Spleen (tissue), 11 donors: ENCODE measurements around the gene GATAD2A. TPM values are rescaled to one million over a fixed set of nuclear protein-coding genes. Genes with fewer than 3 reads are reported as not detected.

Experiments used
- DNase-seq: peaks from one replicate; pipeline ENCODE4 v3.0.0-alpha.2; 2020
- H3K27ac ChIP-seq, 8 donors: fragments of 200-600 bp; sonication (generic) in 7 of 8; 1 replicate in 4 of 8; 2 replicates in 4 of 8; pipeline versions ENCODE4 v1.5.0 to v1.8.0; 2016 to 2021; ENCODE audit warnings: inconsistent platforms in 4 of 8, mild to moderate bottlenecking in 4 of 8, moderate library complexity in 1 of 8
- H3K27me3 ChIP-seq, 7 donors: fragments of 200-600 bp; sonication (generic) in 6 of 7; replicated peaks in 1 of 7; 1 replicate in 4 of 7; 2 replicates in 3 of 7; pipeline versions ENCODE4 v1.5.0 to v1.8.0; 2016 to 2021; ENCODE audit warnings: inconsistent platforms in 3 of 7, mild to moderate bottlenecking in 1 of 7
- H3K36me3 ChIP-seq, 6 donors: fragments of 200-600 bp; sonication (generic) in 5 of 6; 1 replicate in 4 of 6; 2 replicates in 2 of 6; pipeline versions ENCODE4 v1.5.0 to v1.8.0; 2016 to 2021; ENCODE audit warnings: inconsistent platforms in 2 of 6
- H3K4me1 ChIP-seq, 6 donors: fragments of 200-600 bp; sonication (generic) in 5 of 6; 1 replicate in 3 of 6; 2 replicates in 3 of 6; pipeline versions ENCODE4 v1.5.0 to v1.8.0; 2016 to 2021; ENCODE audit warnings: inconsistent platforms in 3 of 6
- H3K4me3 ChIP-seq, 8 donors: fragments of 200-600 bp; sonication (generic) in 7 of 8; 1 replicate in 4 of 8; 2 replicates in 4 of 8; pipeline versions ENCODE4 v1.5.0 to v1.8.0; 2016 to 2021; ENCODE audit warnings: inconsistent platforms in 4 of 8, mild to moderate bottlenecking in 4 of 8, moderate library complexity in 2 of 8
- H3K9me3 ChIP-seq, 8 donors: fragments of 200-600 bp; sonication (generic) in 7 of 8; 1 replicate in 4 of 8; 2 replicates in 4 of 8; pipeline versions ENCODE4 v1.5.0 to v1.8.0; 2016 to 2021; ENCODE audit warnings: inconsistent platforms in 4 of 8
- CTCF ChIP-seq, 11 experiments: fragments of 200-600 bp in 7 of 11; fragments of 450-650 bp in 4 of 11; sonication (generic) in 4 of 11; IDR thresholded peaks in 8 of 11; conservative IDR thresholded peaks in 3 of 11; 1 replicate in 7 of 11; 2 replicates in 4 of 11; pipeline versions ENCODE4 v1.4.0 to v1.8.0; 2016 to 2021; ENCODE audit warnings: antibody characterized with exemption in 11 of 11, inconsistent platforms in 4 of 11, mild to moderate bottlenecking in 1 of 11
- POLR2A ChIP-seq, 3 donors: fragments of 450-650 bp; IDR thresholded peaks; one replicate each; pipeline ENCODE4 v1.5.1; 2017; ENCODE audit warnings: antibody characterized with exemption in 3 of 3, mild to moderate bottlenecking in 1 of 3
- POLR2AphosphoS5 ChIP-seq, 3 donors: sonication (generic); formaldehyde crosslinking; IDR thresholded peaks; one replicate each; pipeline ENCODE4 v1.5.1; 2017; ENCODE audit warnings: antibody characterized with exemption in 3 of 3
- WGBS, 5 donors: extraction: QIAGEN DNeasy Blood & Tissue Kit in 3 of 5; methylation state at CpG; one replicate each; pipeline versions ENCODE4 v1.1.5 to v1.1.7; 2013 to 2018; 5-methylcytosine and 5-hydroxymethylcytosine counted together
- intact Hi-C: fragments of 100-400 bp; cut with DNase I; formaldehyde crosslinking; loops from one replicate; pipeline ENCODE4 v1.15.0; 2023; ENCODE audit warnings: low total_unique reads
- polyA plus RNA-seq, 3 donors: library from polyadenylated mRNA; stranded (reverse); fragments of 200-250 nt; gene quantifications; one replicate each; pipeline ENCODE4 v1.2.1, GENCODE V29; 2013
- total RNA-seq, 7 donors: library from RNA; depleted of rRNA in 3 of 7; stranded (reverse); fragments of >200 nt in 3 of 7; fragmentation: NEBNext Ultra II Directional in 4 of 7; extraction: Animal tissue kit (Norgen Biotek cat#: 25700) in 4 of 7; gene quantifications; one replicate each; pipeline versions ENCODE4 v1.1.0 to v1.2.1, GENCODE V29; 2016 to 2021
- donor health status: healthy with polysubstance abuse.
- donor health status: DM: no; HTN: no; CAD: no; lungs with moderate emphysema.
- donor health status: DM: no; HTN: no; CAD: no.
- donor health status: Bipolar disorder and iron deficiency.
- donor health status: healthy.
- donor health status: DM: no; HTN: no; CAD: no.
- donor health status: DM: yes; HTN: yes; CAD: no.

Gene GATAD2A
- total and polyA plus RNA-seq, 10 donors, result 11.6 to 122 (median 66.8) TPM

- H3K9me3 ChIP-seq, result no peaks in the 10 kb centered on the region
- TF ChIP-seq POLR2AphosphoS5 (IDR thresholded peaks at IDR 0.05), result no peak
- TF ChIP-seq CTCF (IDR thresholded peaks at IDR 0.05 in 8 of 11, conservative IDR thresholded peaks at IDR 0.05 in 3 of 11), result no peak
- no peak for TF ChIP-seq POLR2A (IDR thresholded peaks at IDR 0.05)
- intact Hi-C loops, result no loop called here
- no peak overlapping the region for H3K4me3 ChIP-seq
- peaks cover 30 to 100% (median 78%) of the 10 kb centered on the region in 6 donors for H3K4me1 ChIP-seq
- no peaks in the 10 kb centered on the region for H3K27me3 ChIP-seq
- DNase-seq, result no peak
- 72 to 92% (median 86%) methylated on average over 5 of the region's 5 CpGs for WGBS, 5 donors
- peaks cover 0 to 9% (median 0%) of the 10 kb centered on the region in 6 donors for H3K36me3 ChIP-seq
- H3K27ac ChIP-seq, result no peak overlapping the region
These were observed 11.6 kb downstream of the GATAD2A start for GRCh38 chr19:19417046-19417445.

GRCh38 chr19:19417628-19418245 lies 12.3 kb downstream of the GATAD2A start:
- Histone ChIP-seq H3K27me3 (no peaks in the 10 kb centered on the region), H3K4me3 (no peak overlapping the region), H3K27ac (peak overlapping the region in 2 of 8 donors; percentile 18 to 40), H3K36me3 (peaks cover 0 to 9% (median 0%) of the 10 kb centered on the region in 6 donors), H3K4me1 (peaks cover 30 to 100% (median 76%) of the 10 kb centered on the region in 6 donors), H3K9me3 (no peaks in the 10 kb centered on the region)
- TF ChIP-seq POLR2AphosphoS5 (IDR thresholded peaks at IDR 0.05), result no peak
- no peak for TF ChIP-seq POLR2A (IDR thresholded peaks at IDR 0.05)
- TF ChIP-seq CTCF (IDR thresholded peaks at IDR 0.05 in 8 of 11, conservative IDR thresholded peaks at IDR 0.05 in 3 of 11), result no peak
- 61 to 78% (median 72%) methylated on average over 10 of the region's 10 CpGs for WGBS, 5 donors
- intact Hi-C loops, result no loop called here
- peak; percentile 42 for DNase-seq

- intact Hi-C loops, result no loop called here
- Histone ChIP-seq H3K27me3 (no peaks in the 10 kb centered on the region), H3K27ac (peak overlapping the region in 2 of 8 donors; percentile 40 to 49), H3K4me1 (peaks cover 34 to 100% (median 79%) of the 10 kb centered on the region in 6 donors), H3K9me3 (no peaks in the 10 kb centered on the region), H3K36me3 (peaks cover 0 to 9% (median 0%) of the 10 kb centered on the region in 6 donors), H3K4me3 (no peak overlapping the region)
- whole genome bisulfite sequencing, 5 donors, result 26 to 47% (median 31%) methylated on average over 8 of the region's 8 CpGs
- TF ChIP-seq POLR2AphosphoS5 (IDR thresholded peaks at IDR 0.05) (no peak), POLR2A (IDR thresholded peaks at IDR 0.05) (no peak), CTCF (IDR thresholded peaks at IDR 0.05 in 8 of 11, conservative IDR thresholded peaks at IDR 0.05 in 3 of 11) (no peak)
- DNase-seq, result no peak
These were observed 13.2 kb downstream of the GATAD2A start for GRCh38 chr19:19418555-19419260.
